HL-60/S4 (cell line): Measurements from ENCODE around the gene SLAIN2.
"Not testable (repeated sequence)": the region's sequence is repeated elsewhere in the genome, so short reads cannot be mapped to it uniquely, and the experiment has no call there.

Experiments used
- in situ Hi-C: fragments of 300-500 bp; cut with MboI; formaldehyde crosslinking; loops from 2 replicates; pipeline ENCODE4 v1.14.3; 2022; ENCODE audit warnings: low sequenced_read_pairs

The SLAIN2 gene

DNA sequence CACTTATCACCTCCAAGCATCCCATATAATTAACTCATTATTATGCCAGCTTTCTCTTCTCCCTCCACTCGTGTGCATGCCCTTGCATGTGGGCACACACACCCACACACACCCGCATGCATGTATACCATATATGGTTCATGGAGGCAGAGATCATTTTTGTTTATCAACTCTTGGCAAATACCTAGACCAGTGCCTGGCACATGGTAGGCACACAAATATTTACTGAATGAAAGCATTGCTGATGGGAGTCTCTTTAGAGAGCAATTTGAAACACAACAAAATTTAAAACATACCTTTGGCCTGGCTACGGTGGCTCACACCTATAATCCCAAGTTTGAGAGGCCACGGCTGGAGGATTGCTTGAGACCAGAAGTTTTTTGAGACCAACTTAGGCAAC is 90.7 kb downstream of the SLAIN2 start:
- in situ Hi-C loops: no loop called here

DNA sequence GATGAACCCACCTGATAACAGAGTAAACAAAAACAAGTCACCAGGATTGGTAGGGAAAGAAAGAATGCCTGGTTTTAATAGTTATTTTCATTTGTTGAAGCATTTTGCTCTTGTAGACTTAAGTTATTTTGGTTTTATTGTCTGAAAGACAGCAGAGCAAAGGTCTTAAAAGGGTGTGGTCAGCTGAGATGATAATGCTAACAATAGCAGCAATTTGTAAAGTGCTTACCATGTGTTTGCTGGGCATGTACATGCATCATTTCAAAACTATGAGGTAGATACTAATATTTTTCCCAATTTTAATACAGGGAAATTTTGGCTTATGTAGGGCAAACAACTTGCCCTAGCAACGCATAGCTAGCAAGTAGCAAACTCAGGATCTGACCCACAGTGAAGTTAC is 95.0 kb downstream of the SLAIN2 start:
- in situ Hi-C loops: no loop called here

DNA sequence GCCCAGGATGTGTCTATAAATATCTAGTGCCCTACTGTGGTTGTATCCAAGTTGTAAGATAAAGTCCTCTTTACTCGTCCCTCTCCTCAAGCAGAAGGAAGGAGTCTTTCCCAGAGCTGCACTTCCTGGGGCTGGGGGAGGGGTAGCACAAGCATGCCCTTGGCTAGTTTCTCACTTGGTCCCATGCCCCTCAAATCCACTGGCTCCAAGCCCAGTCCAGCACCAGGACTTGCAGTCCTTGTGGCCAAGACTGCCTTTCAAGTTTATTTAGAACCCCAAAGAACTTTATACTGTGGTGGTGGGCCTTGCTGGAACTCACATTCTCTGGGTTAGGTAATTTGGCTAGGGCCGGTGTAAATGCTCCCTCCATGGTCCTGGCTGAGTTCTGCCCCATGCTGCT is 98.7 kb downstream of the SLAIN2 start:
- in situ Hi-C loops: no loop called here

DNA sequence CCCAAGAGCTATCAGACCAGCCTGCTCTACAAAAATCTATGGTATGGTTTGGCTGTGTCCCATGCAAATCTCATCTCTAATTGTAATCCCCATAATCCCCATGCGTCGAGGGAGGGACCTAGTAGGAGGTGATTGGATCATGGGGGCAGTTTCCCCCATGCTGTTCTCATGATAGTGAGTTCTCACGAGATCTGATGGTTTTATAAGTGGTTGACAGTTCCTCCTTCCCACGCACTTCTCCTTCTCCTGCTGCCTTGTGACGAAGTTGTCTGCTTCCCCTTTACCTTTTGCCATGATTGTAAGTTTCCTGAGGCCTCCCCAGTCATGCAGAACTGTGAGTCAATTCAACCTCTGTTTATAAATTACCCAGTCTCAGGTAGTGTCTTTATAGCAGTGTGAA is 99.6 kb downstream of the SLAIN2 start:
- in situ Hi-C loops: not testable (repeated sequence)

DNA sequence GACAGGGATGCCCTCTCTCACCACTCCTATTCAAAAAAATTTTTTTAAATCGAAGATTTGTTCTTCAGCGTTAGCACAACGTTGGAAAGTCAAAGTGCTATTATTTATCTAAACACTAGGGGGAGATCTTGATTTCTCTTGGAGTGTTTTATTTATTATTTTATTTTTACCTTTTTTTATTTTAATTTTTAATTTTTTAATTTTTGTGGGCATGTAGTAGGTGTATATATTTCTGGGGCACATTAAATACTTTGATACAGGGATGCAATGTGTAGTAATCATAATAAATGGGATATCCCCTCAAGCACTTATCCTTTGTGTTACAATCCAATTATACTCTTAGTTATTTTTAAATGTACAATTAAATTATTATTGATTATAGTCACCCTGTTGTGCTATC is 104.4 kb downstream of the SLAIN2 start:
- in situ Hi-C loops: no loop called here

DNA sequence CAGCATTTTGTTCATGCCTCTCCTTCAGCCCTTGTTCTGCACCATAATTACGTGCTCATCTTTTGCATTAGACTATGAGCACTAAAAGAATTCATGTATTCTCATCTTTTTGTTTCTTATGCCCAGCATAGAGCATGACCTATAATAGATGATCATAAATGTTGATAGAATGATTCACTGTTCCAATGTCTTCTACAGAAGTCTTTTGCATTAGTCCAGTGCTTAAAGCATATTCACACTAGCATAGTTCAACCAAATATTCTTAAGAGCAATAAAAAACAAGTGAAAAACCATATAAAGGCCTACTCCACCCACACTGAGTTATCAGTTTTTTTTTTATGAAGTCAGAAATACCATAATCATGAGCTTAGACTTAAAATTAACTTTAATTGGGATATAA is 105.3 kb downstream of the SLAIN2 start:
- in situ Hi-C loops: no loop called here

DNA sequence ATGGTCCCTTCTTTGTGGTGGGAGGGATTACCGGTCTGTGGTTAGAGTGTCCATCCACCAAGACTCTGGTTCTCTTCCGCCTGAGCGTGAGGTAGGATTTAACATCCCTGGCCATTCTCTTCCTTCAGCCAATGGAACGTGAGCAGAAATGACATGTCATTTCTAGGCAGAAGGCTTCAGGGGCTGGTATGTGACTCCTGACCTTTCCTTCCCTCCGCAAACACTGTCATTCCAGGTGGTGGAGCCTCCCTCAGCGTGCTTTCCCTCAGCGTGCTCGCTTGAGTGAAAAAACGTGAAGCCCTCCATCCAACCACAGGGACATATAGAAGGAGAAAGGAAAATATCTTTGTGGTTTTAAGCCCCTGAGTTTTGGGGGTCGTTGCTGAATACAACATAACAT is 107.8 kb downstream of the SLAIN2 start:
- in situ Hi-C loops: no loop called here

DNA sequence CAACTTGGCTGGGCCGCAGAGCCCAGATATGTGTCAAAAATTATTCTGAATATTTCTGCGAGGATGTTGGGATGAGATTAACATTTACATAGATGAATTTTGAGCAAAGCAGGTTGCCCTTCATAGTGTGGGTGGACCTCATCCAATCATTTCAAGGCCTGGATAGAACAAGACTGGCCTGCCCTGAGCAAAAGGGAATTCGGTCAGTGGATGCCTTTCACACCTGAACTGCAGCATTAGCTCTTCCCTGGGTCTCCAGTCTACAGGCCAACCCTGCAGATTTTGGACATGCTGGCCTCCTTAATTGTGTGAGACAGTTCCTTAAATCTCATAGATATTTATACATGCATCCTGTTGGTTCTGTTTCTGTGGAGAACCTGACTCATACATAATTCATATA is 109.4 kb downstream of the SLAIN2 start:
- in situ Hi-C loops: no loop called here

DNA sequence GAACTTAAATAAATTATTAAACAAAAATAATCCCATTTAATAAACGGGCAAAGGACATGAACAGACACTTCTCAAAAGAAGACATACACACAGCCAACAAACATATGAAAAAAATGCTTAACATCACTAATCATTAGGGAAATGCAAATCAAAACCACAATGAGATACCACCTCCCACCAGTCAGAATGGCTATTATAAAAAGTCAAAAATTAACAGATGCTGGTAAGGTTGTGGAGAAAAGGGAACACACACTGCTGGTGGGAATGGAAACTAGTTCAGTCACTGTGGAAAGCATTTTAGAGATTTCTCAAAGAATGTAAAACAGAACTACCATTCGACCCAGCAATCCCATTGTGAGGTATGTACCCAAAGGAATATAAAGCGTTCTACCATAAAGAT is 110.3 kb downstream of the SLAIN2 start:
- in situ Hi-C loops: not testable (repeated sequence)

DNA sequence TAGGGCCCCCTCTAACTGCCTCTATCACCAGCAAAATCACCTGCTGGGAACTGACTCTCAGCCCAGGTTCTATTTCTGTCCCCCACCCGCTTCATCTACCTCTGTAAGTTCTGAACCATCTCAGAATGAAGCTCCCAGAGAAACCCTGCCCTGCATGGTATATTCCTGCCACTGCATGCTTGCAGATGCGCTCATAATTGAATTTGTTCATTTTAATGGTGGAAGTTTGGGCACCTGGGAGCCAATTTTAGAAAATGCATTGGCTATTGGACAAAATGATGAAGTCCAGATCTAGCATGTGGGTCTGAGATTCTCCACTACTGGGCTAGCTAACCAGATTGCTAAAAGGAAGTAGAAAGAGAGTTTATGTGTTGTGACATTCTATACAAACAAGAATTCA is 113.3 kb downstream of the SLAIN2 start:
- in situ Hi-C loops: no loop called here

DNA sequence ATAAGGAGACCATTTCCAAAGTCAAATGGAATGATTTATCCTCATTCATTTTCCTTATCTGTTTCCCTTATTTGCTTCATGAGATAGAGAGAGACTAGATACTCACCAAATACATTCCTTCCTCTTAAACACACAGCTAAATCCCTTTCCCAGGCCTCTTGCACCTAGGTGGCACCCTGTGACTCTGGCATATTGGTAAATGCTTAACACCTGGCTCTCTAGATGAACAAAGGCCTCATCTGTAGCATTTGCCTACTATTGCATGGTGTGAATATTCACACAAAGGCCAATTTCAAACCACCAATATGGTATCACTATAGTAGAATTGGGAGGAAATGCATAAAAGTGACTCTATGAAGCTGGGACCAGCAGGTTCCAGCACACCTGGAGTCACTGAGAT is 119.7 kb downstream of the SLAIN2 start:
- in situ Hi-C loops: no loop called here

DNA sequence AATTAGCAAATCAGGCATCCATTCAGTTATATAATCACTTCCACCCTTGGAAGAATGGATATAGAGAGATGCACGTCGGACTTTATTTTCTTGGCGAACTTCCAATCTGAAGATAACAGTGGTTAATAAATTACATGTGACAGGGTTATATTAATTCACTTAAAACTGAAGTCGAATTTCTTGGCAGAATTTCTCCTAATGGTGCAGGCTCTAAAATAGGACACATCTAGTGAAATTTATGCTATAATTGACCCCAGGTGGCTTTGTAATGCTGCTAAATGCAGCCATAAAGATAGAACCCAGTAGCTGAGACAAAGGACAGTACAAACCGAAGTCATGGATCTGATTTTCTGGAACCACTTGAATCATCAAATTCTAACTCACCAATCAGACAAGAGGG is 121.0 kb downstream of the SLAIN2 start:
- in situ Hi-C loops: no loop called here

DNA sequence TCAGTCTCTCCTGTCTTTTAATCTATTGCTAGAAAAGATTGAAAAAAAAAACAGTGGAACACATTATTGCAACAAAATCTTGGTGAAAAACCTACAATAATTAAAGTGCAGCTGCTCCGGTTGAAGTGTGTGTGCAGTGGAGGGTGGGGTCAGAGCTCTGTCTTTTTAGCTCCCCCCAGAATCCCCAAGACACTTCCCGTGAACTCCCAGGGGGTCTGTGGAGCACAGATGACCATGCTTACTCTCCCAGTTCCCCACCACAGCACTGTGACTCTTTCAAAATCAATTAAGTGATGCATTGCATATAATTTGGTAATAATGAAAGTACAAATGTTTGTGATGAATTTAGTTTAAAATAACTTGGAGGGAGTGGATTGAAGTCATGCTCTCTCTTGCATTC is 126.1 kb downstream of the SLAIN2 start:
- in situ Hi-C loops: no loop called here

DNA sequence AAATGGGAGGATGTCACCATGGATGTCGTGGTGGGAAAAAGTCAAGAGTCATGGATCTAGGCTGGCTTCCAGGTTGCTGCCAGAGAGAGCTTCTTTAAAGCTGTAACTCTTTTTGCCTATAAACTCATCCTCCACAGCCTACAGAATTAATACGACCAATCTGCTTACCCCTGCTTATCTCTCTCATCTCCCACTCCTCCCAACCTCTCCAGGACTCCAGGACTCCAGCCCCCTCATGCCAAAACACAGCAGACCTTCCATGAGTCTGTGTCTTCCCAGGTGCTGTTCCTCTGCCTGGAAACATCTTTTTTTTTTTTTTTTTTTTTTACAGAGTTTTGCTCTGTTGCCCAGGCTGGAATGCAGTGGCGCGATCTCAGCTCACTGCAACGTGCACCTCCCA is 126.6 kb downstream of the SLAIN2 start:
- in situ Hi-C loops: no loop called here

DNA sequence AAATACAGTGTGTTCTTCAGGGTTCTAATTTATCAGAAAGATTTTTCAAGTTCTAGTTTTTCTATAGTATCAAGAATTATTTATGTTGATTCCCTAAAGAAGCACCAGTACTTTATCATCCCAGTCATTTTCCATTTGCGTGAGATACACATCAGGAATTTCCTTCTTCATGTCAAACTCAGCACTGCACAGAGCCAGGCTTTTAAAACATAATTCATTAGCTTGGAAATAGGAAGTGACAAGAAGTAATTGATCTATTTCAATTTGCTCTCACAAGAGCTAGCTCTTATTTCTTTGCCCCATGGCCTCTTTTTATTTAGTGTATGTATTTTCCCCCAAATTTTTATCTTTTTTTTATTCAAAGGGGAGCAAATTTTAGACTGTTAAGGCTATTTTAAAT is 128.8 kb downstream of the SLAIN2 start:
- in situ Hi-C loops: no loop called here

DNA sequence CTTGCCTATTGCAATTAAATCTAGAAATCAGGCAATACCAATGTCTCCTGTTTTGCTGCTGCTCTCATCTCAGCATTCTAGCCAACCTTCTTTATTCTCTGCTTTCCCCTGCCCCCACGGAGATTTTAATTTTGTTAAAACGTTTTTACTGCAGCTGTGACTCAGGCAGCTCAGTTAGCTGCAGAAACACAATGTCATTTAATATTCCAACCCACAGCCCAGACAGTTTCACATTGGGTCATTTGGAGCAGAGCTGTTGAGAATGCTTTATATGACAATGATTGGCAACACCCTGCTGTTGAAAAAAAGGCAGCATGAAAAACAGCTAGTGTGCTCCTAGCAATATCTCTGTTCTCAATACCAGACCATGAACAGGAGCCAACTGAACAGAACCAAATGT is 129.2 kb downstream of the SLAIN2 start:
- in situ Hi-C loops: no loop called here

DNA sequence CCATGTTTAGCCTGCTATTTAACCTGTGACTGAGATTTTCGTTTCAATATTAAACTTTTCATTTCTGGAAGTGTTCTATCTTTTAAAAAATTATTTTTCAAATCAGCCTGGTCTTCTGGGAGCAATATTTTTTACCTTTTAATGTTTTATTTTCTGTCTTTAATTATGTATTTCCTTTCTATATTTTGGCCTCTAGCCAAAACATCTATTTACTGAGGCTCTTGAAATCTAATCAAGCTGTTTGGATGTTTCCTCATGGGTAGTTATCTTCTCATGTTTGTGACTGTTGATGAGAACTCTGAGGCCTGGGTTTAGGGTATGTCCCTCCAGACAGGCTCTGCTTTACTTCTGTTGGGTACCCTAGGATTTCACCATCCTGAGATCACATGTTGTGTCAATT is 131.5 kb downstream of the SLAIN2 start:
- in situ Hi-C loops: no loop called here

DNA sequence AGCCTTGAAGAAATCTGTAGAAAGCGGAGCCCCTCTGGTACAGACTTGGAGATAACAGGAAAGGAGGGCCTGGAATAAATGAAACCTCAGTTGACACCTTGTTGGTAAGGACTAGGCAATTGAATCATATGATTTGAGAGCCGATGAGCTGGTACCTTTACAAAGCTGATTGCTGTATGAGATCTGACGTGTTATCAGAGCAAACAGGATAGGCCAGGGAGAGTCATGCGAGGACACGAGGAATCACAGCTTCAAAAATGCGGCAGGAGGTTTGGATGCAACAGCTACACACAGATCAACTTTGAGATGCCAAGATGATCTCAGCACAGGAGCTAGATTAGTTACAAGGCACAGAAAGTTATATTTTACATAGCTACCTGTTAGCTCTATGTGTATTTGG is 134.4 kb downstream of the SLAIN2 start:
- in situ Hi-C loops: no loop called here
